Esophagus muscularis mucosa (tissue), 3 donors: Measurements from ENCODE around the gene RADX.

Source experiments
- CTCF ChIP-seq, 3 experiments: fragments of 200-600 bp in 2 of 3; fragments of 450-650 bp in 1 of 3; sonication (generic) in 2 of 3; IDR thresholded peaks; one replicate each; pipeline ENCODE4 v1.5.1; 2017 to 2019; ENCODE audit warnings: antibody characterized with exemption in 3 of 3, mild to moderate bottlenecking in 2 of 3, moderate library complexity in 1 of 3
- EP300 ChIP-seq: sonication (generic); formaldehyde crosslinking; IDR thresholded peaks from one replicate; pipeline ENCODE4 v1.6.1; 2017; ENCODE audit warnings: antibody characterized with exemption

GRCh38 chrX:106621836-106622235 is 10.1 kb downstream of the RADX start:
- TF ChIP-seq CTCF (IDR thresholded peaks at IDR 0.05): no peak
- TF ChIP-seq EP300: no peak
